GM19467 (cell line): ENCODE data around the gene MGAT4B.

ENCODE experiments used
- ATAC-seq: cut with Tn5 transposase; IDR thresholded peaks from one replicate; pipeline ENCODE4 v1.9.1; 2021; ENCODE audit warnings: mild to moderate bottlenecking, moderate library complexity; ENCODE audit not compliant: unreplicated experiment

MGAT4B gene

DNA sequence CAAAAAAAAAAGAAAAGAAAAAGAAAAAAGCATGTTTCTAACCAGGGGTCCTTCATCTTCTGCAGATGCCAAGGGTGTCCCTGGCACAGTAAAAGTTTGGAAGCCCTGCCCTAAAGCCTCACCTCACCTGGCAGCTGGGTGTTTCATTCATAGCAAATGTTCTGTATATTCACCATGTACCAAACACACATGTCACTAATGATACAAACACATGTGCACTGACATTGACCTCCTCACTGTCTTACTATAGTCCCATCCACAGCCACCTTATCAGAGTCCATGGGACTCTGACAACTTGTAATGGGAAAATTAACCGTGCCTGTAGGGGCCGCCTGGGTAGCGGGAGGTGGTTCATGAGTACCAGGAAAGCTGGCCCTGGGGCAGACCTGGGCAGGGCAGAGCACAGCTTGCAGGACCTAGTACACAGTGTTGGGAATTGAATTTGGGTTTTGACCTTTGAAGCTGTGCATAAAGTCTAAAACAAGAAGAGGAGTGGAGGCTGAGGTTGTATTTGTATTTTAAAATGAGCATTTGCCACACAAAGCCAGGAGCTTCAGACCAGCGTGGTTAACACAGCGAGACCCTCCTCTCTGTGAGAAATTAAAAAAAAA, 6.4 kb upstream of the MGAT4B start:
- no peak for ATAC-seq

DNA sequence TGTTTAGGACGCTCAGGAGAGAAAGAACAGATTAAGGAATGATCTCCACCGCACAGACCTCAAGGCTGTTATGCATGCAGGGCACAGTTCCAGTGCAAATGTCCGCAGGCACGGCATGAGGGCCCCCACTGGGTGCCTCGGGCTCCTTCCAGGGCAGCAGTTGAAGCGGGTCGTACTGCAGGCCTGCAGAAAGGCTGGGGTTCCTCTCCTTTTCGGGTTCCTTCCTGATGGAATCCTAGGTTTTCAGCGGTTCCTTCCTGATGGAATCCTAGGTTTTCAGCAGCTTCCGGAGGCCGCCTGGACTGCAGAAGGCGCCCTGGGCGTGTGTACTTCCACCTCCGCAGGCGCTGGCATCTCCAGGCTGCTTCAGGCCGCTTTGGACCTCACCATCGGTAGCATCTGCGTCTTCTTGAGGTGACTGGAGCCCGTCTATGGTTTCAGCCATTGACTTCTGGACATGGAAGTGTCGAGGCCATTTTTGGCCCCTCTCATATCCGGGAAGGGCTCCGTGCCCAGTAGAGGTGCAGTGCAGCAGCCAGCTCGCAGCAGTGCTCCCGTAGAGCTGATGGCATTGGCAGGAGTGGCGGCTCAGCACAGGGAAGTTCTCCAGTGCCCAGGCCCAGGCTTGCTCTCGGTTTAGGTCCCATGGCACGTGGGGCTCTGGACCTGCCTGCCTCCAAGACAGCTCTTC, 5.6 kb upstream of the MGAT4B start:
- no peak for ATAC-seq

DNA sequence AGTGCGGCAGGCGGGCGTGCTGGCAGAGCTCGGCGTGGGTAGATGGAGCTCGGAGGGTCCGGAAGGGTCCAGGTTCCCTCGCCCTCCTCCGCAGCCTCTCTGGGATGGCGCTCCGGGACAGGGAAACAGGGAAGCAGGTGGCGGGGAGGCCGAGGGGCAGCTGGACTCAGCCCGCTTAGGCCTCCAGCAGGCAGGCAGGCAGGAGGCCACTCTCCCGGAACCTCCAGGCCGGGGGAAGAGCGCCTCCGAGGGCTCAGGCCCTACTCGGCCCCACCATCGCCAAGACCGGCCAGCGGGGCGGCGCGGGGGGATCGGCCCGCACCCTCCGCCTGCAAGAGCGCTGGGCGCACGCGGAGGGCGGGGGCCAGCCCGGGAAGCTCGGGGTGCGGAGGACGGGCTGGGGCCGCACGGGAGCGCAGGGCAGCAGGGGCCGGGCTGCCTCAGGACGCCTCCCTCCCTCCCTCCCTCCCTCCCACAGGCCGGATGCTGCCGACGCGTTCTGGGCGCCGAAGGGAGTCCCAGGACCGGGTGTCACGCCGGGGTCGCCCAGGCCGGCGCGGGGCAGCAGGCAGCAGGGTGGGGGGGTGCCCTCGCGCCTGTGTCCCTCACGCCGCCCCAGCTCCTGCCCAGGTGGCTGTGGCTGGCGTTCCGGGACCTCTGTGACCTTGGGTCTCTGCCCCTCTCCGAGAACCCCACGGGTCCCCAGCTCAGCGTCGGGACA, 977 bp downstream of the MGAT4B start:
- no peak for ATAC-seq

DNA sequence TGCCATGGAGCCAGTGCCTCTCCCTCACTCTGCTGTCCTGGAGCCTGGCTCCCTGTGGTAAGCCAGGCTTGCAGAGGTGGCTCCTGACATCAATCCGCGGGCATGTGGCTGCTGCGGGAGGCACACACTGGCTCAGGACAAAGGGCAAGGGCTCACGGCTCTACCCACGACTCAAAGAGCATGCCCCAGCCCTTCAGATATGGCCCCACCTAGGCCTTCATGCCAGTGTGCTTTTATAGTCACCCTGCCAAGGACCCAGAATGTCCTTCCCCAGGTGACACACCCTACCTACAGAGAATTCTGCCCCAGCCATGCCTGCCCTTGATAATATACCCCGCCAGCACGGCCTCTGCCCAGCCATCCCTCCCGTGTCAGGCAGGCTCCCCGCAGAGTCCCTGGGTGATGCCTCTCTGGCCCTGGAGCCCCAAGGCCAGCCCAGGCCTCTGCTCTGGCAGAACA, 1.6 kb downstream of the MGAT4B start:
- ATAC-seq: no peak

DNA sequence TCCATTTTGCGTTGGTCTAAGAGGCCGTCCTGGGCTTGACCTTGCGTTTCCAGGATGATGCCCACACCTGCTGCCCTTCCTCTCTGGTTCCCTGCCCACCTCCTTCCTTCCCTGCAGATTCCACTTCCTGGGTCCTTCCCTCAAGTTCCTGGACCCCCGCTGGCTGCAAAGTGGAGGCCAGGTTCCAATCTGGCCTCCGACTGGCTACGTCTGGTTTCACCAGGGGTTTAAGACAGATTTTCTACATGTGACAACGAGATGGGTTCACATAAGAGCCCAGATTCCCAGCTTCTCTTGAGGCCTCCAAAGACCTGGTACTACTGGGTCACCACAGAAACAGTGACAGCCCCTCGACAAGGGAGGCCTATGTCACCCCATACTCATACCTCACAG, 2.1 kb downstream of the MGAT4B start:
- ATAC-seq: no peak

DNA sequence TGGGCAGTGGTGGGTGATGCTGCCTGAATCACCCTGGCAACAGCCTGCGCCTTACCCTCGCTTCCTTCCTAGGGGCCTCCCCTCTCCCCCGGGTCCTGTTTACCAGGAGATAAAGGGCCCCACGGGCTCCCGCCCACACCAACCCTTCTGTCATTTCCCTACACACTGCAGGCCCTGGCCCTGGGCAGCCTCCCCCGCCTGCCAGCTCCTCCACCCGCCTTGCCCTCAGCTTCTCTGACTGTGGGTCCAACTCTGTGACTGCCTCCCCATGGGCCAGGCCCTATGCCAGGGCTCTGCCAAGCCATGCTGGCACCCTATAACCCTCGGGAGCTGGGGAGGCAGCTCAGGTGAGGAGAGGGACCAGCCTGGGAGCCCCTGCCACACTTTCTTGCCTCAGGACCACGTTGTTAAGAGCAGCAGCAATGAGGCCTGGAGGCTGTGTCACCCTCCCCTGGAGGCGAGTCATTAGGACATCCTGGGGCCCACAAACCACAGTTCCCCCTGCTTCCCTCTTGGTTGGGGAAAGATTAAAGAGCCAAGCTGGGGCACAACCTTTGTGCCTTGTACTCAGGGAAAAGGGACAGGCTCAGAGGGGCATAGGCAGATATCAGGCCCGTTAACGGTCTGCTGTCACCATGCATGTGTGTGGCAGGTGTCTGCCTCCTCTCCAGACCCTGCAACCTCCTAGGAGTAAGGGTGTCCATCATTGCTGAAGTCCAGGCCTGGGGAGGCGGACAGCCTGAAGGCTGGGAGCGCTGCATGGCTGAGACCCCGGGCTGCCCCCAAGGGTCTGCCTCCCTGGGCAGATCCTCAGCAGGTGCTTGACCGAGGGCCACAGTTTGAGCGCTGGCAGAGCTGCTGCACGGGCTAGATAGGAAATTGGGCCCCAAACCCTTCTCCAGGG, 2.8 kb downstream of the MGAT4B start:
- ATAC-seq: no peak

DNA sequence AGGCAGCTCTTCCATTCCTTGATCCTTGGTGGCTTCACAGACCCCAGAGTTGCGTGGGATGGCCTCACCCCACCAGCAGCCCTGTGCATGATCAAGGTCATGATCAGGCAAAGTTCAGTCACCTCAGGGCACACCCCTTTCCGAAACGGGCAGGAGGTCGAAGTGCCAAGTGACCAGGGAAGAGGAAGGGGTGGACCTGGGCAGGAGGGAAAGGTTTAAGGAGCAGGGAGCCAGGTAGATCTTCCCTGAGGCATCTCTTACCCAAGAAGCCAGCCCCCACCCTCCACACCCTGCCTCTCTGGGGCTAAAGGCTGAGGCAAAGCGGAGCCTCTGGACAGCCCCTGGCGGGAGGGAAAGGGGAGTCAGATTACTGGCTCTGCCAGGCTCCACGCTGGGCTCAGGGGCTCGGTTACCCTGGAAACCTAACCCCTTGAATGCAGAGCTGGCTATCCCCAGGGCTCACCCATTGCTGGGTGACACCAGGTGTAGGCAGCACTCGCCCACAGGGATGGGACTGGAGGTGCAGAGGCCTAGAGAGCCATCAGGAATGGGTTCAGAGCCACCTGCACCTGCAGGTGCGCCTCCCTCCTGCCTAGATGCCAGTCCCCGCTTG, 3.6 kb downstream of the MGAT4B start:
- ATAC-seq: no peak

DNA sequence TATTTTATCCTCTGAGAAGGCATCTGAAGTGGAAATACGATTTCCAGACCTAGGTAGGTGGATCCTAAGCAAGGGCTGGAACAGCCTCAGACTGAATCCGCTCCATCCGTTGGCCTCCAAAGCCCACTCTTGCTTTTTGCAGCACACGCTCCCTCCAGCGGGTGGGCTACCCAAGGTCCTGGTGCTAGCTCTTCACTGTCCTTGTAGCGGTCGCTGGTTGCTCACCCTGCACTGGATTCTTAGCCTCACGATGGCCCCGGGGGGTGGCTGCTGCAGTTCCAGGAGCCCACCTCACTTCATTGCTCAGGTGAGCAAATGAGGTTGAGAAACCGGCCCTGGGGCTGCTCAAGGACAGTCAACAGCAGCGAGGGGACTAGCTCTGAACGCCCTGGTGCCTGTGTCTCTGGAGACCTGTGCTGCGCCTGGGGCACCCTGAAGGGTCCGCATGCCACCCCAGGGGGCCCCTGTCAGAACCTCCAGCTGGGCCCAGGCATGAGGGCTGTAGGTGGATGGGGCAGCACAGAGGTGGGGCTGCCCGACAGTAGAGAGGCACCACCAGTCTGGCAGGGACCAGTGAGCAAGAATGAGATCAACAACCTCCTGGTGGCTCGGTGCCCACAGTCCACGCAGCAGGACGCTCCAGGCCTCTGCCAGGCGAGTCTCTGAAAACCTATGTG, 4.3 kb downstream of the MGAT4B start:
- ATAC-seq: no peak

DNA sequence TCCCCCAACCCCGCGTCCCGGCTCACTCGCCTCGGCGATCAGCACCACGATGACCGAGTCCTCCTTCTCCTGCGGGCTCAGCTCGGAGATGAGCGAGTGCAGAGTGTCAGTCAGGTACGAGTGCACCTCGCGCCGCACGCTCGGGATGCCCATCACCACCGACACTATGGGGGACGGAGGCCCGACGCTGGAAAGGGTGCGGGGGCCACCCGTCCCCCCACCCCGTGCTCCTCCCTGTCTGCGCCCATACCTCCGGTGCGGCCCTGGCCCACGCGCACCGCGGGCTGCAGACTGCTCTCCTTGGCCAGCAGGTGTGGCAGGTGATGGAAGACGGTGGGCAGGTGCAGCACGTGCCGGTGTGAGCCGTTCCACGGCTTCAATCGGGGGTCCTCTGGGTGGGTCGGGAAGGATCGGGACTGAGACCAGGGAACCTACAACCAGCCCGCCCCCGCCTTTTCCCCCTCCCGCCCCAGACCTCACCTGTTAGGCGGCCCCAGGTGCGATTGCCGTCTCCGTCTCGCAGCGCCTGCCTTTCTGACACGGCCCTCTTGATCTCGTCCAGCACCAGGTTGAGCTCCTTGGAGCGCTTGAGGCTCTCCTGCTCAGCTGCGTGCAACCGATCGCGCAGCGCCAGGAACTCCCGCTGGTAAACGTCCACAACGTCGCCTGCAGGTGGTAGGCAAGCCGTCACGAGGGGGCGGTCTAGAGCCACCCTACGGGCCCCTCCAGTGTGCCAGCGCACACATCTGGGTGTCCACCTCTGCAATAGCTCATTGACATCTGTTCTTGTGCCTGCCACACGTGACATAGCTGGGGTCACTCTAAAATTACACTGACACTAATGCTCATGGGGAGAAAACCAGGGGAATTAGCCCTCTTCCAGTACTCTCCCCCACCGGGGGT, 5.1 kb downstream of the MGAT4B start:
- no peak for ATAC-seq

DNA sequence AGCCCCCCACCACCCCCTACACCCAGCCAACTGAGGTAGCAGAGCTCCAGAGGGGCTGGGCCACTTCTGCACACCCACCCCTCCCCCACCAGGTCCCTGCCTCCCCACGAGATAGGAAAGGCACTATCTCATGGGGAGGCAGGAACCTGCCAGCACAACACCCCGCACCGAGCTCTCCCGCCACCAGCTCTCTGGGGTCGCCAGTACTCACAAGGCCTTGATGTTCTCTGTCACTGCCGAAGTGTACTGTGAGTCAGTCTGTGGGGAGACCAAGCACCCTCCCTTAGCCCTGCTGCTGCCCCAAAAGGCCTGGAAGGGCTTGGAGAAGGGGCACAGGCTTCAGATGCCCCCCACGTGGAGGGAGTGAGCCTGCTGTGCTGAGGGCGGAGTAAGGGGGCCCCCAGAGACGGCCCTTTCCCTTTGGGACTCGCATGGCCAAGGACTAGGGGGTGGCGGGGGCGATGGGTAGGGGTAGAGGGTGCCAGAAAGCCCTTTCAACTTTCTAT, 5.9 kb downstream of the MGAT4B start:
- ATAC-seq: no peak

DNA sequence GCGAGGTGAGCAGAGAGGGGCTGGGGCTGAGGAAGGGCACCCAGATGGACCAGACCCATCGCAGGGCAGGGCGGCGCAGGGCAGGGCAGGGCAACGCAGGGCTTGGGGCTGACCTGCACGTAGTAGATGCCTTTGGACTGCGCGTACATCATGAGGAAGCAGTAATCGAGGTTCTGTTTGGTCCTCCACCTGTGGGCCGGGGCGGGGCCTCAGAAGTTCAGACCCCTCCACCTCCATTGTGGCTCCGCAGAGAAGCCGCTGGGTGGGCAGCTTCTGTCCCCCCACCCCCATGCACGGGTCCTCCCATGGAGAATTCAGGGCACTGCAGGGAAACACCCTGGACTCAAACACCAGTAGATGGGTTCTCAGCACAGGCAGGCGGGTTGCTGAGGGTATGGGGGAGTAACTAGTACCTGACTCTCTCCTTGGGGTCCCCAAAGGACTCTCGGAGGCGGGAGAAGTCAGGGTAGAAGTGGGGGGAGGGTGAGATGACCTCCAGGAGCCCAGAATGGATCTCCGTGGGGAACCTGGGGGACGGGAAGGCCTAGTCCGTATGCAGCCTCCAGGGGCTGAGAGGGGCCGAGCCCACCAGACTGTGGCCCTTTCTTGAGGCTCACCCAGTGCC, 6.5 kb downstream of the MGAT4B start:
- ATAC-seq: no peak

DNA sequence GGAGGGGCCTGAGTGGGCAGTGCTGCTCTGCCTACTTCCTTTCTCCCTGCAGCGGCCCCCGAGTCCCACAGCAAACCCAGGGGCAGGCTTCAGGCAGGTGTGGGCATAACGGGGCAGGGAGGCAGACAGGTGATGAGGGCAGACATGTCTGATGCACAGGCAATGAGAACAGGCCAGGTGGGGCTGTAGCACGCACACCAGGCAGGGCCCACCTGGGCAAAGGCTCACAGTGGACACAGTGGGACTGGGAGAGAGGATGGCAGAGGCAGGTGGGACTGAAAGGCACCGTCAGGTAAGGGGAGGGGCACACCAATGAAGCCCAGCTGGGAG, 7.1 kb downstream of the MGAT4B start:
- no peak for ATAC-seq

DNA sequence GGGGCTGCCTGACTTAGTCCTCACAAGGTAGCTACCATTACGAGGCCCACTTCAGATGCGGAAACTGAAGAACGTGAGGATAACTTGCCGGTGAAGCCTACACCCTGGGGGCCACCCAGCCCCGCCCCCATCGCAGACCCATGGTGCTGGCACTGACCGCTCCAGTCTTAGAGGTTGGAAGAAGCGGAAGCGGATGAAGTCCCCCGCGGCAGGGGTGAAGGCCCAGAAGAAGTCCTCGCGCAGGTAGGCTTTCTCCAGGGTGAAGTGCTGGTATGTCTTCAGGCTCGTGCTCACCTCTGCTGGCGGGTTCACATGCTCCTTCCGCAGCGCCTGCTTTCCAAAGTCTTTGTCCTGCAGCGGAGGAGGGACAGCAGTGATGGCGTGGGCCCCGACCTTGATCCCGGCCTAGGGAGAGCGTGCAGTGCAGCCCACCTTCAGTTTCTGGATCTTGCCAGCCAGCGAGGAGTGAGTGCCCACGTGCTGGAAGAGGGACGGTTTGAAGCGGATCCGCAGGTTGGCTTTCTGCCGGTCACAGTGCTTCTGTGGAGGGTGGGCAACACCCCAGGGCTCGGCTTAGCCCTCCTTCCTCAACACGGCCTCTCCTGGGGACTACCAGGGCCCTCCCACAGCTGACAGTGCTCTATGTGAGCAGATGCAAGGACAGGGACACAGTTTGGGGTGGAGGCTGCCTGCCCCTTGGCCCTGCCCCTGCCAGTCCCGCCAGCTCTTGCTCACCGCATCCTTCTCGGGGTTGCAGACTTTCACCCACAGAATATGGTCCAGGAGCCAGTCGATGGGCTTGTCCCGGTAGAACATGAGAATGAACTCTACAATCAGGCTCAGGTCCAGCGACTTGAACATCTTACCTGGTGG, 7.7 kb downstream of the MGAT4B start:
- ATAC-seq: no peak

DNA sequence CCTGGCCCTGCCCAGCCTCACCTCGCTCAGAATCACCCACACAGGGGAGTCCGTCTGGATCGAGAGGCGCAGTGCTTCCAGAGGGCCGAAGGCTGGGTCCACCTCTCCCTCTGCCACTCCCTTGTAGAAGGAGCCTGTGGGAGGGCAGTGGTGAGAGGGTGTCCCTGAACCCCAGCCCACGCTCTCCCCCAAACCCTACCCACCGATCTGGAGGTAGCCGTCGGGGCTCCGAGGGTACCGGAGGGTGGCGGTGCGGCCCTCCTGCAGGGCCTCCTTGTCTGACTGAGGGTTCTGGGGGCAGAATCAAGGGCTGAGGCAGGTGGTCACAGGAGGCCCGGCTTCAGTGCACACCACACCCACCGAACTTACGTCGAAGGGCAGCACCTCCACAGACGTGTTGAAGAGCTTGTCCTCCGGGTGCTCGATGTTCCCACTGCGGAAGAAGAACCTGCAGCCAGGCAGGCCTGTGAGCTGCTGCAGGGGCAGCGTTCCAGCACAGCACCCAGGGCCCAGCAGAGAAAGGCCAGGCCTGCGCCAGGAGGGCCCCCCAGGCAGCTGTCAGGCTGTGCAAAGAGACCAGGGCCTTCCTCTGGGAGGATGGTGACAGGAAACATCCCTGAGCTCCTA, 8.4 kb downstream of the MGAT4B start:
- ATAC-seq: no peak

DNA sequence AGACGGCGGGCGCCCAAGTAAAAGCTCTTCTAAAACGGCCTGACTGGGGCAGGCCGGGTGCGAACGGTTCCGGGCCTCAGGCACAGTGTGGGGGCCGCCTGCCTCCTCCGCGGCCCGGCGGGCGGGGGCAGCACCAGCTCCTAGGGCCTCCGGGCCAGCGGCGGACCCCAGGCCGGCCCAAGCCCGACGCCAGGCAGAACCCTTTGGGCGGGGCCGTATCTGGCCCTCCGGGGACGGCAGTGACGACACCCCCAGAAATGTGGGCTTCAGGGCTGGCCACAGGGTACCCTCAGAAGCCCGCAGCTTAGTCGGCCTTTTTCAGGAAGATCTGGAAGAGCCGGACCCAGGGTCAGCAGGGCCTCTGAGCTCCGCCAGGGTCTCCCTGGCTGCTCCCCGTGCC, 8.9 kb downstream of the MGAT4B start:
- no peak for ATAC-seq

DNA sequence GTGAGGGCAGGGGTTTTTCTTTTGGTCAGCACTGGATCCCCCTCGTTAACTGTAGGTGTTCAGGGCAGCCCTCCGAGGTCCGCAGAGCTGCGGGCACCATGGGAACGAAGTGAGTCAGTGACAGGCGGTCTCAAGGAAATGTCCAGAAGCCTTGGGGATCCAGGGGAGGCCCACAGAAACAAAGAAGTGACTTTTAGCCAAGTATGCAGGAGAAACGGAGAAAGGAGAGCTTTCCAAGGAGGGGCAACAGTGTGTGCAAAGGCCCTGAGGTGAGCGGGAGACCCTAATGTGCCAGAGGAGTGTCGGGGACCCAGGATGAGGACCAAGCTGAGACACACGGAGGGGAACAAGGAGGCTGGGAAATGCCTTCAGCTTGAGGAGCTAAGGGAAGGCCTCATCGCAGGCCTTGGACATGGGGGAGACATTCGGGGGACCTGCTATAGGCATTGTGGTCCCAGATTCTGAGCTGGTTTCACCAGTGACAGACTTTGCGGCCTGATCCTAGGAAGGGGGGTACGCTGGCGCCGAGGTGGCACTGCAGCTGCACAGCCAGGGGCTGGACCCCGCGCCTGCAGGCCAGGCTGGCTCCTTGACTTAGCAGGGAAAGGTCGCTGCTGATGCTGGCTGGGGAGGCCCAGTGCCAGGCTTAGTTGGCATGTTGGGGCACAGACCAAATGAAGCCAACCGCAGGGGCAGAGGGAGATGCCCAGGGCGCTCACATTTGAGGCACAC, 9.6 kb downstream of the MGAT4B start:
- no peak for ATAC-seq
